ENCODE data around the gene ABHD15. TPM values are rescaled to one million over a fixed set of nuclear protein-coding genes. Genes with fewer than 3 reads are reported as not detected.

ABHD15 gene
- total RNA-seq, 1 donor from 2014 or later, result 8.5 TPM

DNA sequence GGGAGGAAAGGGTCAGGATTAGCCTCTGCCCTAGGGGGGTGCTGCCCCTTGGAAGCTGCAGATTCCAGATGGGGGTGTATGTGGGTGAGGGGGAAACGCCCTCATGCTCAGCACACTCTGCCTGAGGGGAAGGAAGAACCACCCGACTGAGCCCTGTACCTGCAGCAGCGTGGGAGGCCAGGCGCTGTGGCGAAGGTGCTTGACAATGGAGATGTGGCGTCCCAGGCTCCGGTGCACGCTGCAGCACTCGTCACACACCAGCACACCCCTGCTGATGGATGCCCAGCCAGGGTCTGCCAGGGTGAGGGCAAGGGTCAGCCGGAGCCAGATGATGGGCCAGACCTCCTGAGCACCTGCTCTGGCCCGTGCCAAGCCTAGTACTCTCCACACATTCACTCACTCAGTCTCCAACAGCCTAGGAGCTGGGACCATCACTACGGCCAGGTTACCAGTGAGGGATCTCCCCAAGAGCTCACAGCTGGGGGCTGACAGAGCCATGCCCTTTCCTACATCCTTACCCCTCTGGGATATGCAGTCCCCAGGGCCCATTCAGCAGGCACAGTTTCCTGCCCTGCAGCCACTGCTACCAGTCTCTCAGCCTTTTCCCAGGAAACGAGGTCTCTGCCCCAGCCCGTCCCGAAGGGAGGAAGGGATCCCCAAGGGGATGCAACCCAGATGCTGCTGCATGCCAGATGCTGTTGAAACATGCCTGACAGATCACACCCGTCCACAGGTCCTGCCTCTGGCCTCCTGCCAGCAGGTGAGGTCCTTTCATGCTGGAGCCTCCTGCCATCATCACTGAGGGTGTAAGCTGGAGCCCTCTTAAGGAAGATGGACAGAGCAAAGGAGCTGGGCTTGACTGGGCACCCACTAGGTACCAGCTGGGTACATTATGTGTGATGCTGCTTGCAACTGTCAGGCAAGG, 16.7 kb upstream of the ABHD15 start:
- DNase-seq (ENCODE audit: low read depth), result no peak

DNA sequence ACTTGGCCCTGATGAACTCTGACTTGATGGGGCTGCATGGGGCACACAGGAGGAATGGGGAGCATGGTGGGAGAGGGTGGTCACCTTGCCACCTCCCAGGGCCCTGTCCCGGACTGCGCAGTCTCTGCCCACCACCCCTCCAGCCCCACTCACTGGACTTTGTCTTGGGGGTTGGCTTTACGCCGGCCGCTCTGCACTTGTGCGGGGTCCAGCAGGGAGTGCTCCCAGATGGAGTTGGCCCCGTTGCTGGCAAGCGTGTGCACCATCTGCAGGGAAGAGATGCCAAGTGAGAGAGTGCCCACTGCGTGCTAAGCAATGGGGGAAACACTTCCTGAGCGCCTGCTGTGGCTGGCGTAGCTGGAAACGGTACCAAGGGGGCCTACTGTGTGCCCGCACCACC, 15.9 kb upstream of the ABHD15 start:
- no peak for DNase-seq (ENCODE audit: low read depth)

DNA sequence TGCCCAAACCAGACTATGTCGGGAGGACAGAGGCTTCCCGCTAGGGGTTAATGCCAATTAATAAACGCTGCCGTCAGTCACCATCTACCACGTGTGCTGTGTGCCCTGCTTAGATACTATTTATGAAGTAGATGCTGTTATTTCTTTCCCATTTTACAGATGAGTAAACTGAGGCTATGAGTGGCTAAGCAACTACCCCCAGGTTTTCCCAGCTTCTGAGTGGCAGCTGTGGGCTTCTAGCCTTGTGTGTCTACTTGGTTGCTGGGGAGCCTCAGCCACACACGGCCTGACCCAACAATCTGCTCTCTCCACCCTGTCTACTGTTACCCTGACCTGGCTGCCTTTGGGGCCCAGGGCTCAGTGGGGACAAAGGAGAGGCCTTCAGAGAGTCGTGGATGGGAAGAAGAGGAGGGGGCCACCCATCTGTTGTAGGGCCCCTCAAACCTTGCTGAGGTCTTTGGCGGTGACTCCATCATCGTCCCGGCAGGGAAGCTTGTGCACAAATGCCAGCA, 15.5 kb upstream of the ABHD15 start:
- no peak for DNase-seq (ENCODE audit: low read depth)

DNA sequence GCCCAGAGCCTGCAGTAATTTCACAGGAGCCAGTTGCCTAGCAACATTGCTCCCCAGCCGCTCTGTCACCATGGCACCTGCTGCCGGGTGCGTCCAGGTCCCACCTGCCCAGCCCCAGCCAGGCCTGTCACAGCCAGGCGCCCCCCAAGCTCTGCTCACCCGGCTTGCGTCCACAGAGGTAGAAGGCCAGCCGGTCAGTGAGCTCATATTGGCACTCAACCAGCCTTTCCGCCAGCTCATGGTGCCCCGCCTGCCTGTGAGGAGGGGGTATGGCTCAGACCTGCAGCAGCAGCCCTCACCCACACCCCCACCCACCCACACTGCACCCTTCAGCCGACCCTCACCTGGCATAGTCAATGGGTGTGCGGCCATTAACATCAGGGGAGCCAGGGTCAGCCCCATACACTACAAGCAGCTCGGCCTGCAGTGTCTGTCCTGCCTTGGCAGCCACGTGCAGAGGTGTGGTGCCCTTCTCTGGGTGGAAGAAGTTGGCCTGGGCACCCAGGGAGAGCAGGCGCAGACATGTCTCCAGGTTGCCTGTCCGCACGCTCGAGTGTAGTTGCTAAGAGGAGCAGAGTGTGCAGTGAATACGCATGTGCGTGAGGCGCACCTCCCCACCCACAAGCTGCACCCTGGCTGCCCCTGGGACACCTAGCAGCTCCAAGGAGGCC, 14.9 kb upstream of the ABHD15 start:
- DNase-seq (ENCODE audit: low read depth), result no peak

DNA sequence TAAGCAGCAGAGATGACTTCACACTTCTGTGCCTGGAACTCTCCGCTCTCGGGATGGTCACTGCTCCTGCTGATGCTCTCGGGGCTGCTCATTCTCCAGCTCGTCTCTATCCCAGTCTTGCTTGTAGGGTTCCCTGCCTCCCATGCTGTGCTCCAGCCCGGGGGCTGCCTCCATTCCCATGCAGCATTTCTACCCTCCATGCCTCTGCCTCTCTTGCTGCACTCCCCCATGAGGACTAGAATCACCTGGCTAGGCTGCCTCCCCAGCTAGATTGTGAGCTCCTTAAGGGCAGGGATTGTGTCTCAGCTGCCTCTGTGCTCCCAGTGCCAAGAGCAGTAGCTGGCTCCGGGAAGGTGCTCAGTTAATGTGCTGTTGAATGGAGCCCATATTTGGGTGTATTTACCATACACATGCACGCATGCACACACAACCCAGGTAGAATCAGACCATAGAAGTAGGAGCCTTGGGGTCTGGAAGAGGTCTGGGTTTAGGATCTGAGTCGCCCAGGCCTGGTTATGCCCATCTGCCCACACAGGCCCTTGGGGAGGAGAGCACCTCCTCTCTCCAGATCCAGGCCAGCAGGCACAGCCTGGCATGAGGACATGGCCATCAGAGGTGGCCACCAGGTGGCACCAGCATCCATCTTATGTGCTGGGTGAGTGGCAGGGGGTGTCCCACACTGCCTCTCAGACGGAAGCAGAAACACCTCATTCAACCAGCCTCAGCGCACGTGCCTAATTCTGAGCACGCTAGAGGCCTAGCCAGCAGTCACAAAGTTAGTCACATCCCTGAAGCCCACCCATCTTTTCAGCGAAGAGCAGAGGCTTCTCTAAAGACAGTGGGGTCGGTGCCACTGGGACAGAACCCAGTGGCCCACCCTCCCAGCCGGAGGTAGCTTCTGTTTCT, 13.3 kb upstream of the ABHD15 start:
- peak; percentile 84 for DNase-seq (ENCODE audit: low read depth)

DNA sequence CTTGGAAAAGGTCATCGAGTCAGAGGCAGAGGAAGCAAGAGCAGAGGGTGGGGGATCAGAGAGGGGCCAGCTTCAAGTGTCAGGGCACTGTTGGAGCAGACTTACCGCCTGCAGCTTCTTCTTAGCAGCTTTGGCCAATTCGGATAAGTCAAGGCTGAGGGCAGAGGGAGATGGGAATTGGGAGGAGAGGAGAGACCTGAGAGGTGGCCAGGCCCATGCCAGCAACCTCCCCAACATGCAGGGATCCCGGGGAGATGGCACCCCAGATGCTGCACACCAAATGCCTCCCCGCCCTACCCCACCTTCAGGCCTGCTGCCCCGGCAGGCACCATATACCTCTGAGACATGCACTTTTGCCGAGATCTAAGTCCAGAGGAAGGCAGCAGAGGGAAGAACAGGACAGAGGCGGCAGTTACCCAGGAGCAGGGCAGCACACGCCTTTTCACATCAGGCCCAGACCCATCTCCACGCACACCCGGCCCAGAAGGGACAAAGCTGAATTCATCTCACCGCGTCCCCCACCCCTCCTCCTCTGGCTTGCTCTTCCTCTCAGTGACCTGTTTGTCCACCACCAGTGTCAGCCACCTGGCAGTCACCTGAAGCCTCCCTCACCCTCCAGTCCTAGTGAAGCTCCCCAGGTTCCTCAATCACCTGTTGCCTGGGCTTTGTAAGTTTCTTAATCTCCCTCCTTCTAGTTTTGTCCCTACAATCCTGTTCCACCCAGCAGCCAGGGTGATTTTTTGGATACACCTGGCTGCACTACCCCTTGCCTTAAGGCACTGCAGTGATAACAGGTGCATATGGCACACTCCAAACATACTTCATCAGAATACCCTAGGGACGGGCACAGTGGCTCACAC, 12.0 kb upstream of the ABHD15 start:
- DNase-seq (ENCODE audit: low read depth), result no peak

DNA sequence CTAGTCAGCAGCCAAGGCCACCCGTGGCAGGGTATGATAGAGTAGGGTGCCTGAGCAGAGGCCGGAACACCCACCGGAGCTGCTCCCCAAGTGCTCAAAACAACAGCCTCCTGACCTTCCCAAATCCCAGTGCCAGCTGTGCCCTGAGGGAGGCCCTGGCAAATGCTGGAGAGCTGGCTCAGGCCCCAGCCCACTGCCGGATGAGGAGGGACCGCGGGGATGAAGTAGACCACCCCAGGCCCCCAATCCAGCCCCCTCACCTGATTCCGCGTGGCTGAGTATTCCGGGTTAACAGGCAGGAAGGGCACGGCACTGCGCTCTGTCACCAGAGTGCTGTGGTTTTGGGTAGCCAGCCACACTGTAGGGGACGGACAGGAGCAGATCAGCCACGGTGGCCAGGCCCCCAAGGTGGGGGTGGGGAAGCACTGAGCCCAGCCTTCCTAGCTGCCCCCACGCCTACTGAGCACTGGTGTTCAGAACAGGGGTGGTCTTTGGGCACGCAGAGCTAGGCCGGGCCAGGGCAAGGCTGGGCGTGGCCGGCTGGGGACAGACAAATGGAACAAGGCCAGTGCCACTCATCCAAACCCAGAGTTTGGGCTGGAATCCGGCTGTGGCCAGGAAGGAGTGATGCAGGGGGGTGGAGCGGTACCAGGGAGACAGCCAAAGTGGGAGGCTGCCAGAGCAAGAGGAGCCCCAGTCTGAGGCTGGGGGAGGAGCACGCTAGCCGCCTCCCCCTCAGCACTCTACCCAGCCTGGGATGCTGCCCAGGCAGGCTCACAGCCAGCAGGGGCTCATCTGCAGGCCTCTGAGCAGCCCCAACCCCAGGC, 10.8 kb upstream of the ABHD15 start:
- peak; percentile 34 for DNase-seq (ENCODE audit: low read depth)

DNA sequence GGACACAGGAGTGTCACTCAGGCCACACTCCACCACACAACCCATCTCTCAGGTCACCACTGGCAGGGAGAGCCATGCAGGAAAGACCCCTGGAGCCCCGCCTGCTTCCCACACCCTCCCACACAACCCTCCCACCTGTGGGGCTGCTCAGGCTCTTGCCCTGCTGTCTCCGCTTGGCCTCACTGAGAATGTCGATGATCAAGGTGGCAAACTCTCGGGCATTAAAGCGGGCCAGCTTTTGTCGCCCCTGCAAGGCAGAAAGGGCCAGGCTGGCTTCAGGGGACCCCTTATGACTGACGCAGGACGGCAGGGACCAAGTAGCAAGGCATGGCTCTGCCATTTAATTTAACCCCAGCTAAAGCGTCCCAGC, 10.1 kb upstream of the ABHD15 start:
- no peak for DNase-seq (ENCODE audit: low read depth)

DNA sequence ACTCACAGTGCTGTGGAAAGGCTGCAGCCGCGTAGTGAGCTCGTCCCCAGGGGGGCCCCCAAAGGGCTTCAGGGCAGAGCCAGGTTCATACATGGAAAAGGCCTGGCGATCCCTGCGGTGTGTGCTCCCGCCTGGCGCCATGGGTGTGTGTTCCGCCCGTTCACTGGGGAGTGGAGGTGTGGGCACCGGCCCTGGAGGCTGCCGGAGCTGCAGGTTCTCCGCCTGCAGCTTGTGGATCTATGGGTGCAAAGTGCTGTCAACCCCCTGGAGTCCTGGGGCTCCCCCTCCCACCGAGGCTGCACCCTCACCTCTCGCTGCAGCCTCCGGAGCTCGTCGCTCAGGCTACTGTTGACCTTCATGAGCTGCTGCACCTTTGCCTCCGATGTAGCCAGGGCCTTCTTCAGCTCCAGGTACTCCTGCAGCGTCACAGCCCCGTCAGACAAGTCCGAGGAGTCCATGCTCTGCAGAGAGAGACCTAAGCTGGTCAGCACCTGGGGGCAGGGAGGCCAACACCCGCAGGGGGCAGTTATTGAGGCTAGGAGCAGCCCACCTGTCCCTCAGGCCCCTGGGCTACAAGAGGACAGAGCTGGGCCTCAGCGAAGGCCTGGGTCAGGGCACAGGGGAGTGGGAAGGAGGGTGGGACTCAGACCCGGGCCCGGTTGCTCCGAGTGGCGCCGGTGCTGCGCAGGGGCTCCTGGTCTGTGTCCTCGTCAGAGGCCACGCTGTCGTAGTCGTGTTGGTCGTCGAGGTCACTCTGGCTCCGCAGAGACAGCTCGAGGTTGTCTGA, 9.6 kb upstream of the ABHD15 start:
- no peak for DNase-seq (ENCODE audit: low read depth)

DNA sequence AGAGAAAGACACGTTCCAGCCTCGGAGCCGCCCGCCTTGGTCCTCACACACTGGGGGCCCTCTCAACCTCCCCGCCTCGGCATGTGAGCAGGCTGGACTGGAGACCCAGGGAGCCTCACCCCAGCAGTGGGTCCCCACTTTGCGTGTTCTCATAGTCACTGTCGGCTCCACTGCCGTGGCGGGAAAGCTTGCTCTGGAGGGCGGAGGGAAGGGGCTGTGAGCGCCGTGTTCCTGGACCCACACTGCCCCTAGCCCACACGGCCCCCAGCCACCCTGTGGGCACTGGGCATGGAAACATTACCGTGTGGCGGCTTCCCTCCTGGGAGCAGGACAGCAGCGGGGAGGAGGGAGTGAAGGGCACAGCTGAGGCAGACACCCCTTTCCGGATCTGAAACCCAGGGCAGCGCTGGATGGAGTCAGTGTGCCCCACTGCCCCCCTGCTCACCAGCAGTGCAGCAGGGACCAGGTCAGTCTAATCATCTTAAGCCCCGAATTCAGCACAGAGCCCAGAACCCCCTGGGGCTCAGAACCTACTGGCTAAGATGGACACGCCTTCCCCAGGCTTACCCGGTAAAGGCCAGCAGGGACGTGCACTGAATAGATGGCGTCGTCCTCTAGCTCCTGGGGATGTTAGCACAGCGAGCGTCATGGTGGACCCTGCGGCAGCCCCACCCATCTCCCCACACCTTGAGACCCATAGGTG, 8.8 kb upstream of the ABHD15 start:
- DNase-seq (ENCODE audit: low read depth), result no peak

DNA sequence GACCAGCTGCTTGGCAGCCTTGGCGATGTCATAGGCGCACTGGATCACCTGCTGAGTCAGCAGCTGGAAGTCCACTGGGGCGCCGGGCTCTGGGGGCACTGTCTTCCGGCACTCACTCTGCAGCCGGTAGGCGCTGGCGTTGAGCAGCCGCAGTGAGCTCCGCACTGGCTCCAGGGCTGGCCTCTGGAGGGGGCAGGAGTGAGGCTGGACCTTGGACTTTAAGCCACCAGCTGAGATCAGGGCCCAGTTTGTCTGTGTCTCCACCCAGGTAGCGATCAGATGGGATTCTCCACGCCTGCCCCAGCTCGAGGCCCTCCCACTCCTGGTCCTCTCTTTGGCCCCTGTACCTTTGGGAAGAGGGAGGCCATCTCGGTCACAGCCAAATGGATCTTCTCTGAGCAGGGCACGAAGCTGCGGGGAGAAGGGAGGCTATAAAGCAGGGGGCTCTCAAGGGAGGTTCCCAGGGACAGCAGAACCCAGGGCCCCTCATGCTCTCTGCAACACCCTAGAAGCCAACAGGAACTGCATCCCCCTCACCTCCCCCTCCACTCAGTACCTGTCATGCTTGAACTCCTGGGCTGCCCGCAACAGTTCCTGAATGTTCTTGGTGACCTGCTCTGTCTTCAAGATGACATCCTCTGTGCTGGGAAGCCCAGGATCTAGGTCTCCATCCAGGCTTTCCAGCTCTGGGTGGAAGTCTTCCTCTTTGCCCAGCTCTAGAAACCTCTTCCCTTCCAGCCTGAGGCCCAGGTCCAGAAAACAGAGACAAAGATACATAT, 8.1 kb upstream of the ABHD15 start:
- no peak for DNase-seq (ENCODE audit: low read depth)

DNA sequence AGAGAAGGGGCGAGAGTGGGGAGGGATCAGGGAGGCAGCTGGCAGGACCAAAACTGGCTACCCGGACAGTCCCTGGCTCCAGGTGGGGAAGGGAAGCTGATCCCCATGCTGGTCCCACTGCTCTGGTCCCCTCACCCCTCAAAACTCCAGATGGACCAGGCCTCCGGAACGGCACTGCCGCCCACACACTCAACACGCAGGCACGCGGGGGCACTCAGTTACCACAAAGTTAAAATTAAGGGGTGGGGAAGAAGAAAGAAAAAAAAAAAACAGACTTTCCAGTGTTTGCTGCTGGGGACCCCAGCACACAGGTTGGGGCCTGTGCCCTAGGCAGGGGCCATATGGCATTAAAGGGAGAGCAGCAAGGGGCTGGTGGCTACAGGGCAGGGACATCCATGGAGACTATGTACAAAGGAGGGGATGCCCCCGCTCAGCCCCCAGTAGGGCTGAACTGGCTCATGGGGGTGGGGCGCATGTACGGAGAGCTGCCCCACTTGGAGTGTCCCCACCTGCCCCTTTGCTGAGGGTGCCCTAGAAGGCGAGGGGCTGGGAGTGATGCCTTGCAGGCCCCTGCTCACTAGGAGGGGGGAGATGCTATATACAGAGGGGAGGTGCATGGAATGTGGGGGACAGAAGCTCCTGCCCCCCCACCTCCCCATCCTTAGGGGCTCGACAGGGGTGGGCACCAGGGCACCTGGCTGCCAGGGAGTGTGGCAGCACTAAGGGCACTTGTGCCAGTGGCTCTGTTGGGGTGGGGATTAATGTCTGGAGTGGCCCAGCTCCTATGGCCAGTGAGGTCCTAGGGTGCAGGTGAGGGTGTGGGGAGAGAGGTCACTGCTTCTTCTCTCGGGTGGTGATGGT, 7.3 kb upstream of the ABHD15 start:
- DNase-seq (ENCODE audit: low read depth), result no peak

DNA sequence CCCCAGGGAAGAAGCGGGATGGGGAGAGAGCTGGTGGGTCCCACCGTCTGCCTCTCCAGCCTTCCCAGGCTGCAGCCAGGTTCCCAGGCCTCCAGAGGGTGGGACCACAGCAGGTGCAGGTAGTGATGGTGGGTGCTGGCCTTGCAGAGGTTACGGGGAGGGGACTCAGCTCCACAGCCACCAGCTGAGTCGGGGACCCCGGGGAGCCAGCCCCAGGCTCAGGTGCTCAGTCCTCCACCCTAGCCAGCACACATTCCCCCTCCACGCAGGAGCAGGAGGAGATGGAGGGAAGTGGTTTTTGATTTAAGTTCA, 6.7 kb upstream of the ABHD15 start:
- DNase-seq (ENCODE audit: low read depth), result no peak

DNA sequence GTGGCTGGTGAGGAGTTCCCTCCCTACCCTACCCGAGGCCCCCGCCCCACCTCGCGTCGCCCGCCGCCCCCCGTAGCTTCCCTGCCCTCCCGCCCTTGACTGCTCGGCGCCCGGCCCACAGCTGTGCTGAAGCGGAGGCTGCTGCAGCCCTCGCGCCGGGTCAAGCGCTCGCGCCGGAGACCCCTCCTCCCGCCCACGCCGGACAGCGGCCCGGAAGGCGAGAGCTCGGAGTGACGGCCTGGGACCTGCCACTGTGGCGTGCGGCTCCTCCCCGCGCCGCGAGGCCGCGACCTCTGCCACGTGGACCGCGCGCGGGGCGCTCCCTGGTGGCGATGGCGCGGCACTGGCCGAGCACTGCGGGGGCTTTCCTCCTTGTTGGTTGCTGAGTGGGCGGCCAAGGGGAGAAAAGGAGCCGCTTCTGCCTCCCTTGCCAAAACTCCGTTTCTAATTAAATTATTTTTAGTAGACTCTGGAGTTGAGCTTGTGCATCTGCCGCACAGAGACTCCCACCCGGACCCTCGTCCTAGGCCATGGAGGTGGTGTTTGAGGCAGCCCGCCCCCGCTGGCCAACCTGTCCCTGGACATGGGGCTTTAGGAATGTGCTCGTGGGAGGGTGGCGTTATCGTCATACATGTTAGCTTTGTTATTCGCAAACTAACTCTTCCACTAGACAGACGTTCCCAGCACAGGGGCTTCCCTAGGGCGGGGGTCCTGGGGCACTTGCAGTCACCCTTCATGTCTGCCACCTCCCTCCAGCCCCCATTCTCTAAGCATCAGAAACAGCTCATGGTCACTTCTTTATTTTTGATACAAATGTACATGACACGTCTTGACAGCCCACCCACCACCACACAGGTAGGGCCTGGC, 6.1 kb upstream of the ABHD15 start:
- DNase-seq (ENCODE audit: low read depth), result no peak

DNA sequence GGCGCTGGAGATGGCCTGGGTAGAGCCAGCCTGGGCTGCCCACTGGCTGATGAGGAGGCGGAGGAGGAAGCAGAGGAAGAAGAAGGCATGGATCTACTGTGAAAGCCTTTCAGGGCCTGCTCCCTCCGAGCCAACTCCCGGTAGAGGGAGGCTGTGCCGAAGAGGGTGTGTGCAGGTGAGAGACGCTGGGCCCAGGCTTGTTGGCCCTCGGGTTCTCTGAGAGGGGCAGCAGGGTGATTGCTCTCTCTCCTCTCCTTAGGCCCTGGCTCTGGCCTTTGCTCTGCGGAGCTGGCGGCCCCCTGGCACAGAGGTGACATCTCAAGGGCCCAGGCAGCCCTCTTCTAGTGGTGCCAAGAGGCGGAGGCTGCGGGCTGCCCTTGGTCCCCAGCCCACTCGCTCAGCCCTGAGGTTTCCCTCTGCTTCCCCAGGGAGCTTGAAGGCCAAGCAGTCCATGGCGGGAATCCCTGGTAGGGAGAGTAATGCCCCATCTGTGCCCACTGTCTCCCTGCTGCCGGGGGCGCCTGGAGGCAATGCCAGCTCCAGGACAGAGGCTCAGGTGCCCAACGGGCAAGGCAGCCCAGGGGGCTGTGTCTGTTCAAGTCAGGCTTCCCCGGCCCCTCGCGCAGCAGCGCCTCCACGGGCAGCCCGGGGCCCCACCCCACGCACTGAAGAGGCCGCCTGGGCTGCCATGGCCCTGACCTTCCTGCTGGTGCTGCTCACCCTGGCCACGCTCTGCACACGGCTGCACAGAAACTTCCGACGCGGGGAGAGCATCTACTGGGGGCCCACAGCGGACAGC, 5.2 kb upstream of the ABHD15 start:
- DNase-seq (ENCODE audit: low read depth), result no peak

All from myocyte (in vitro differentiated cells).